Left lung (tissue), 10 donors: ENCODE data around the gene TMEM121B. TPM values are rescaled to one million over a fixed set of nuclear protein-coding genes. Genes with fewer than 3 reads are reported as not detected.

Experiments
- ATAC-seq: fragments of 200-7000 bp; cut with Tn5 transposase; one replicate; pipeline ENCODE4 v1.9.1; 2020; ENCODE audit warnings: moderate library complexity
- DNase-seq, 4 donors: peaks; one replicate each; pipeline ENCODE4 v3.0.0-alpha.2; 2013 to 2020
- H3K27ac ChIP-seq, 2 donors: fragments of 200-600 bp; sonication (generic) in 1 of 2; one replicate each; pipeline versions ENCODE4 v1.5.0 to v1.8.0; 2020 to 2021
- H3K27me3 ChIP-seq, 2 donors: fragments of 200-600 bp; sonication (generic) in 1 of 2; one replicate each; pipeline versions ENCODE4 v1.5.0 to v1.8.0; 2020 to 2021
- H3K36me3 ChIP-seq, 2 donors: fragments of 200-600 bp; sonication (generic) in 1 of 2; one replicate each; pipeline versions ENCODE4 v1.5.0 to v1.8.0; 2020 to 2021
- H3K4me1 ChIP-seq, 2 donors: fragments of 200-600 bp; one replicate each; pipeline ENCODE4 v1.8.0; 2021
- H3K4me3 ChIP-seq, 2 donors: fragments of 200-600 bp; sonication (generic) in 1 of 2; one replicate each; pipeline versions ENCODE4 v1.5.0 to v1.8.0; 2020 to 2021; ENCODE audit warnings: mild to moderate bottlenecking in 1 of 2
- H3K9me3 ChIP-seq, 2 donors: fragments of 200-600 bp; sonication (generic) in 1 of 2; one replicate each; pipeline versions ENCODE4 v1.5.0 to v1.8.0; 2020 to 2021
- intact Hi-C, 2 donors: fragments of 100-400 bp; cut with DNase I; formaldehyde crosslinking; loops; one replicate each; pipeline versions ENCODE4 v1.11.2 to v1.14.2; 2022
- polyA plus RNA-seq, 6 donors: library from polyadenylated mRNA; unstranded; fragments of 120-200 nt; gene quantifications; one replicate each; pipeline ENCODE4 v1.2.1, GENCODE V29; 2013; ENCODE audit not compliant: insufficient read length in 6 of 6
- total RNA-seq, 2 donors: library from RNA; stranded (reverse); fragmentation: NEBNext Ultra II Directional; extraction: Animal tissue kit (Norgen Biotek cat#: 25700); gene quantifications; one replicate each; pipeline ENCODE4 v1.2.1, GENCODE V29; 2021
- TF ChIP-seq, protein P1 (sequence below), 2 donors: fragments of 200-600 bp; sonication (generic) in 1 of 2; IDR thresholded peaks; one replicate each; pipeline versions ENCODE4 v1.5.0 to v1.8.0; 2021; ENCODE audit warnings: antibody characterized with exemption in 2 of 2
- donor health status: DM: no; HTN: yes; CAD: no.
- donor health status: DM: no; HTN: no; CAD: no.

TMEM121B gene
- total and polyA plus RNA-seq, 8 donors: 0.41 to 1.4 (median 0.94) TPM

DNA sequence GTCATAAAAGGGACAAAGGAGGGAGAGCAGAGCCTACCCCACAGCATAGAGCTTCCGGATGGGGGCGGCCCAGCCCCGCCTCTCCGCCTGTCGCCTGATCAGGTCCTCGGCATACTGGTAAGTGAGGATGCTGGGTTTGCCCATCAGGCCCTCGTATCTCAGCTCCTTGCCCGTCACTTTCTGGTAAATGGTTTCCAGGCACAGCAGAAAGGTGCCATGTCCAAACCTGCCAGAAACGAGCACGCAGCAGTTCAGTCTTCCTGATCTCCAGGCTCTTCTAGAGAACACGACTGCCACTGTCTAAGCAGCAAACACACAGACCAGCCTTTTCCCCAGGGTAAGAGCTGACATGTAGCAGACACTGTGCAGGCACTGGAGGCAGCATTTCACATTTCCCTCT, 17.4 kb upstream of the TMEM121B start:
- H3K36me3 ChIP-seq: peaks cover 0 to 78% of the 10 kb centered on the region in 2 donors

DNA sequence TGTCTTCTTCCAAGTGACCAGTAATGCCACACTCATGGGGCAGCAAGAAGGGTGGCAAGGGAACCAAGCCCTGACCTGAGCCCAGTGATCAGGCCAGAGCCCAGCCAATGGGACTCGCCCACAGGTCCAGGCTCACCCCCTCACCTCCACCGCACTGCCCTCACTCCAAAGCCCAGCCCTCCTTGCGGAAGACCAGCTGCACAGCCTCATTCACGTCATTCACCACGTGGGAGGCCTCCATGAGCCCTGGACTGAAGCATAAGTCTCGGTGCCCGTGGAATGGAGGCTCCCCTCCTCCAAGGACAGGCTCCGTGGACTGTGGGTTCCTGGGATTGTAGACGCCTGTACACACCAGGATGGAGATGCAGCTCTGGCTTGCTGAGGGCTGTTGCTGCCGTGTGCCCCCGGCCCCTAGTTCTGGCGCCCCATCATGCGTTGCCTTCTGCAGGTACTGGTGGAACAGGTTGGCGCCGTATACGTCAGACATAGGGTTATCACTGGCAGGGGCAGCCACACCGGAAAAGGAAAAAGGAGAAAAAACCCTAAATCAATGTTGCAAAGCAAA, 16.8 kb upstream of the TMEM121B start:
- Histone ChIP-seq H3K4me1 (no peaks in the 10 kb centered on the region), H3K4me3 (no peak overlapping the region), H3K36me3 (peaks cover 0 to 76% of the 10 kb centered on the region in 2 donors), H3K9me3 (no peaks in the 10 kb centered on the region), H3K27ac (no peak overlapping the region), H3K27me3 (no peaks in the 10 kb centered on the region)
- ATAC-seq (no peak), DNase-seq (no peak)
- intact Hi-C loops: no loop called here
- TF ChIP-seq, protein P1, sequence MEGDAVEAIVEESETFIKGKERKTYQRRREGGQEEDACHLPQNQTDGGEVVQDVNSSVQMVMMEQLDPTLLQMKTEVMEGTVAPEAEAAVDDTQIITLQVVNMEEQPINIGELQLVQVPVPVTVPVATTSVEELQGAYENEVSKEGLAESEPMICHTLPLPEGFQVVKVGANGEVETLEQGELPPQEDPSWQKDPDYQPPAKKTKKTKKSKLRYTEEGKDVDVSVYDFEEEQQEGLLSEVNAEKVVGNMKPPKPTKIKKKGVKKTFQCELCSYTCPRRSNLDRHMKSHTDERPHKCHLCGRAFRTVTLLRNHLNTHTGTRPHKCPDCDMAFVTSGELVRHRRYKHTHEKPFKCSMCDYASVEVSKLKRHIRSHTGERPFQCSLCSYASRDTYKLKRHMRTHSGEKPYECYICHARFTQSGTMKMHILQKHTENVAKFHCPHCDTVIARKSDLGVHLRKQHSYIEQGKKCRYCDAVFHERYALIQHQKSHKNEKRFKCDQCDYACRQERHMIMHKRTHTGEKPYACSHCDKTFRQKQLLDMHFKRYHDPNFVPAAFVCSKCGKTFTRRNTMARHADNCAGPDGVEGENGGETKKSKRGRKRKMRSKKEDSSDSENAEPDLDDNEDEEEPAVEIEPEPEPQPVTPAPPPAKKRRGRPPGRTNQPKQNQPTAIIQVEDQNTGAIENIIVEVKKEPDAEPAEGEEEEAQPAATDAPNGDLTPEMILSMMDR (IDR thresholded peaks at IDR 0.05): no peak

More for the DNA sequence above, 17.4 kb upstream of the TMEM121B start:
- no peak for ATAC-seq
- H3K4me3 ChIP-seq: no peak overlapping the region
- TF ChIP-seq, protein P1 (IDR thresholded peaks at IDR 0.05): no peak
- no peaks in the 10 kb centered on the region for H3K27me3 ChIP-seq
- H3K9me3 ChIP-seq: no peaks in the 10 kb centered on the region
- intact Hi-C loops: no loop called here
- no peak overlapping the region for H3K27ac ChIP-seq
- no peak for DNase-seq
- H3K4me1 ChIP-seq: no peaks in the 10 kb centered on the region

DNA sequence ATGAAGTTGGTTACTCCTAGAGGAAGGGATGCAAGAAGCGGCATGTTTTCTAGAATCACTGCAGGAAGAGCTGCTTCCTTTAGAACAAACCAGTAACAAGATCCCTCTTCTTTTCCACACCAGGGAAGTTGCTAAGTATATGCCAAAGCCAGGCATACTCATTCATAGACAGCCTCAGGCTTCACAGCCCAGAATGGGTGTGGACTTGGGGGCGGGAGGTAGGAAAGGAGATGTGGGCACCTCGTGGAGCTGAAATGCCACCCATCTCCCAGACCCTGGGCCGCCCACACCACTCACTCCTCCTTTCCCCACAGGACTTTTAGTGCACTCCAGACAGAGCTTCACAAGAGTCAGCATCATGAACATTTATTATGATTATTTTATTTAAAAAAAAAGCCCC, 16.0 kb upstream of the TMEM121B start:
- Histone ChIP-seq H3K9me3 (no peaks in the 10 kb centered on the region), H3K36me3 (peaks cover 0 to 70% of the 10 kb centered on the region in 2 donors), H3K27me3 (no peaks in the 10 kb centered on the region), H3K27ac (no peak overlapping the region), H3K4me3 (no peak overlapping the region), H3K4me1 (no peaks in the 10 kb centered on the region)
- intact Hi-C loops: no loop called here
- TF ChIP-seq, protein P1 (IDR thresholded peaks at IDR 0.05): no peak
- DNase-seq: no peak
- ATAC-seq: no peak

DNA sequence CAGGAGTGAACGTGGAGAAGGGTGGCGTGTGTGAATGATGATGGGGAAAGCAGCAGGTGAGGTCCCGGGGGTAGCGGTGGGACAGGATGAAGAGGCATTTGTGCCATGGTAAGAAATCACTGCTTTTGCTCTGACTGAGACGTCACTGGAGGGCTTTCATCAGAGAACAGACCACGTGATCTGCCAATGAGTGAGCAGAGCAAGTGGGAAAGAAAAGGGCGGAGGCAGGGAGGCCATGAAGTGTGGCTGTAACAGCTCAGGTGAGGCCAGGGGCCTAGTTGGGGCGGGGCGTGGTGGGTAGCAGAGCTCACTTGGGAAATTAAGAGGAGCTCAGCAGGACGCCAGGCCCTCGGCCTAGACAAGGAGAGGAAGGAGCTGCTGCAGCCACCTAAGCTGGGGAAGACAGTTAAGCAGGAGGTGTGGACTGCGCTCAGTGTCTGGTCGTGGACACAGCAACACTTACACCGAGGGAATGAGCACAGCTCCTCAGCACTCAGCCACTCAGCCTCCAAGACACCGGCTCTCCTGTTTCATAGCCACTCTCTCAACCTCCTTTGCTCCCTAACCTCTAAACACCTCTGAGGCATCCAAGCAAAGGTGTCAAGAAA, 14.1 kb upstream of the TMEM121B start:
- TF ChIP-seq, protein P1 (IDR thresholded peaks at IDR 0.05): no peak
- Histone ChIP-seq H3K36me3 (peaks cover 0 to 50% of the 10 kb centered on the region in 2 donors), H3K4me3 (no peak overlapping the region), H3K27ac (no peak overlapping the region), H3K9me3 (no peaks in the 10 kb centered on the region), H3K27me3 (no peaks in the 10 kb centered on the region), H3K4me1 (no peaks in the 10 kb centered on the region)
- ATAC-seq (no peak), DNase-seq (no peak)
- intact Hi-C loops: no loop called here

DNA sequence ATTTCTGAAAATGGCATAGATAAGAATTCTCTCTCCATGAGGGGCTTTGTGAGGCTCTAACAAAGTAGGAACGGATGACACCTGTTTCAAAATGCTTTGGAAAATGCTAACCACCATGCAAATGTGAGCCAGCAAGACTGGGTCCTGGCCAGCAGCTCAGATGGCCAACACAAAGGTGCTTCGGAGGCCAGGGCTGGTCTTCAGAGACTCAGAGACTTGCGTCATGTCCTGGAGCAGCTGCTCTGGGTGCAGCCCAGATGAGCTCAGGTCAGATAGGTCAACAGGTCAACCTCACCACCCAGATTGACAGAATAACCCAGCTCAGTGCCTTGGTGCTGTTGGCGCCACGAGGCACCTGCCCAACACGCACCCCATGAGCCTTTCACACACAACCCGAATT, 12.0 kb upstream of the TMEM121B start:
- Histone ChIP-seq H3K27ac (no peak overlapping the region), H3K4me3 (no peak overlapping the region), H3K36me3 (peaks cover 0 to 29% of the 10 kb centered on the region in 2 donors), H3K9me3 (no peaks in the 10 kb centered on the region), H3K4me1 (no peaks in the 10 kb centered on the region), H3K27me3 (no peaks in the 10 kb centered on the region)
- ATAC-seq (no peak), DNase-seq (no peak)
- intact Hi-C loops: no loop called here
- TF ChIP-seq, protein P1 (IDR thresholded peaks at IDR 0.05): no peak
